Central memory CD8-positive, alpha-beta T cell (primary cell): ENCODE results near the gene DENR.
A peak's percentile ranks its signal among the peaks of the same experiment; 100 is the strongest.

Source experiments
- ATAC-seq: fragments of 150-1000 bp; cut with Tn5 transposase; replicated peaks from 2 replicates; pipeline ENCODE4 v1.10.0; 2022; ENCODE audit warnings: mild to moderate bottlenecking, moderate FRiP score, moderate number of reproducible peaks; ENCODE audit not compliant: poor library complexity, severe bottlenecking; ENCODE audit errors: extremely low read depth
- DNase-seq, 2 donors: peaks; one replicate each; pipeline ENCODE4 v3.0.0; 2021; ENCODE audit warnings: low spot score in 2 of 2
- H3K27ac Mint-ChIP-seq: one replicate; pipeline ENCODE4 v1.8.0; 2022; ENCODE audit warnings: low read depth, mild to moderate bottlenecking, moderate library complexity, mixed read lengths
- H3K27me3 Mint-ChIP-seq: one replicate; pipeline ENCODE4 v1.8.0; 2022; ENCODE audit warnings: mixed read lengths
- H3K36me3 Mint-ChIP-seq: one replicate; pipeline ENCODE4 v1.8.0; 2022; ENCODE audit warnings: mild to moderate bottlenecking, moderate library complexity, mixed read lengths; ENCODE audit not compliant: insufficient read depth
- H3K4me1 Mint-ChIP-seq: one replicate; pipeline ENCODE4 v1.8.0; 2022; ENCODE audit warnings: mixed read lengths
- H3K4me3 Mint-ChIP-seq: one replicate; pipeline ENCODE4 v1.8.0; 2022; ENCODE audit warnings: mild to moderate bottlenecking, moderate library complexity, mixed read lengths
- H3K9me3 Mint-ChIP-seq: one replicate; pipeline ENCODE4 v1.8.0; 2022; ENCODE audit warnings: mixed read lengths

Gene DENR

DNA sequence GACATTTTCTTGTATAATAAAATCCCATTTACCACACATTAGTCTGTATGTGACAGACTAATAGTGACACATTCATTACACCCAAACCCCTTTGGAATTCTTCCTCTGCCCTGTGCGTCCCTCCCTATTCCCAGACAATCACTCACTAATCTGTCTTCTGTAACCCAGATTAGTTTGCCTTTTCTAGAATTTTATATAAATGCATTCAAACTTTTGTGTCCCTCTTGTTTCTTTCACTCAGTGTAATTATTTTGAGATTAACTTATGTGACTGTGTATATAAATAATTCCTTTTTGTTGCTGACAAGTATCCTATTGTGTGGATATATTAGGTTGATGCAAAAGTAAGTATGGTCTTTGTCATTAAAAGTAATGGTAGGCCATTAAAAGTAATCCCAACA, 55.0 kb downstream of the DENR start:
- no peaks in the 10 kb centered on the region for H3K4me1 Mint-ChIP-seq
- H3K27ac Mint-ChIP-seq: no peak overlapping the region
- no peak overlapping the region for H3K4me3 Mint-ChIP-seq
- DNase-seq (no peak), ATAC-seq (no peak)
- no peaks in the 10 kb centered on the region for H3K27me3 Mint-ChIP-seq
- H3K36me3 Mint-ChIP-seq: no peaks in the 10 kb centered on the region
- no peaks in the 10 kb centered on the region for H3K9me3 Mint-ChIP-seq

DNA sequence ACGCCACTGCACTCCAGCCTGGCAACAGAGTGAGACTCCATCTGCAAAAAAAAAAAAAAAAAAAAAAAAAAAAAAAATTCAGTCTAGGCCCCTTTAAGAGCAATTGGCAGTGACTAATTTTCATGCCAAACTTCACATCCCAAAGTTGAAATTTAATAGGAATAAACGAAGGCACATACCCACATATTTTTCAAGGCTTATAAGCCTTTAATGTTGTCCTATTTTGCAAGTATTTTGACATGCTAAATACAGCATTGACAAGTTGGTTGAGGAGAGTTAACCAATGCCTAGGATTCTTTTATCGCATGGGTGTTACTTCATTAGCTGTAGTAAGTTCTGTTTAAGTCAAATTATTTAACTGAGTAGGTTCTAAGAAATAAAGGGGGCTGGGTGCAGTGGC, 59.2 kb downstream of the DENR start:
- no peaks in the 10 kb centered on the region for H3K4me1 Mint-ChIP-seq
- DNase-seq: no peak

DNA sequence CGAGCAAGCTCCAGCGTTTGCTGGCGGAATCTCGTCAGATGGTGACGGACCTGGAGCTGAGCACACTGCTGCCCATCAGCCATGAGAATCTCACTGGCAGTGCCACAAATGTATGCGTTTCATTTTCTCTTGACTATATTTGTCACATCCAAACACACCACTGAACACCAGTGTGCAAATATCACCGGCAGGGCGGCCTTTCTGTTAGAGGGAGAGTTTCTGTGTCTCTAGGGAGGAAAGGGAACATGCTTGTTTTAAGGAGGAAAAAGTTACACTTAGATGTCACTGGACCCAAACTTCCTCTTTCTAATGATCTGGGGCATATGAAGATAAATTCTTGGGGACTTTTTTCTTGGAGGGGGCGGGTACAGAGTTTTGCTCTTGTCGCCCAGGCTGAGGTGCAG, 60.7 kb downstream of the DENR start:
- Mint-ChIP-seq H3K9me3 (no peaks in the 10 kb centered on the region), H3K27ac (no peak overlapping the region), H3K4me1 (no peaks in the 10 kb centered on the region), H3K4me3 (no peak overlapping the region), H3K27me3 (no peaks in the 10 kb centered on the region), H3K36me3 (no peaks in the 10 kb centered on the region)
- ATAC-seq (no peak), DNase-seq (no peak)

More for the DNA sequence above, 59.2 kb downstream of the DENR start:
- no peak overlapping the region for H3K27ac Mint-ChIP-seq
- no peaks in the 10 kb centered on the region for H3K36me3 Mint-ChIP-seq
- H3K9me3 Mint-ChIP-seq: no peaks in the 10 kb centered on the region
- ATAC-seq: no peak
- H3K4me3 Mint-ChIP-seq: no peak overlapping the region
- H3K27me3 Mint-ChIP-seq: no peaks in the 10 kb centered on the region

DNA sequence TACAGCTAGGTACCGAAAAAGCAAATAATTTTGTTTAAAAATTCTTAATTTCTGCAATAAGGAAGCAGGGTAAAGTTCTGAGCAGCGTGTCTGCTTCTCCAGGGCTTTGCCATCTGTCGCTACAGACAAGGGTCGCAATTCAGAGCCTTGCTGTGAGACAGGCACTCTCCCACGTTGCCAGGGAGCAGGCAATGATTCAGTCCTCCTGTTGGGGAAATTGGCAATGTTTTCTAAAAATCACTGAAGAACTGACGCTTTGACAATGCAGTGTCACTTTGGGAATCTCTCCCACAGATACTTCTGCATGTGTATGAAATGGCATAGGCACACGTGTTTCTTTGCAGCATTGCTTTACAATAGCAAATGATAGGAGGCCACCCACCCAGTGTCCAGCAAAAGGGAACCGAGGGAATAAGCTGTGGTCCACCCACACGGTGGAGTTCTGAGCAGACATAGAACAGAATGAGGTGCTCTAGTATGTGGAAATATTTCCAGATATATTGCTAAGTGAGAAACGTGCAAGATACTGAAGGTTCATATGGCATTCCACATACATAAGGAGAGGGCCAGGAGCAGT, 66.7 kb downstream of the DENR start:
- peak overlapping the region; percentile 51 for H3K27ac Mint-ChIP-seq
- H3K27me3 Mint-ChIP-seq: no peaks in the 10 kb centered on the region
- no peaks in the 10 kb centered on the region for H3K36me3 Mint-ChIP-seq
- DNase-seq (no peak), ATAC-seq (no peak)
- H3K4me3 Mint-ChIP-seq: no peak overlapping the region
- H3K9me3 Mint-ChIP-seq: no peaks in the 10 kb centered on the region
- H3K4me1 Mint-ChIP-seq: no peaks in the 10 kb centered on the region

DNA sequence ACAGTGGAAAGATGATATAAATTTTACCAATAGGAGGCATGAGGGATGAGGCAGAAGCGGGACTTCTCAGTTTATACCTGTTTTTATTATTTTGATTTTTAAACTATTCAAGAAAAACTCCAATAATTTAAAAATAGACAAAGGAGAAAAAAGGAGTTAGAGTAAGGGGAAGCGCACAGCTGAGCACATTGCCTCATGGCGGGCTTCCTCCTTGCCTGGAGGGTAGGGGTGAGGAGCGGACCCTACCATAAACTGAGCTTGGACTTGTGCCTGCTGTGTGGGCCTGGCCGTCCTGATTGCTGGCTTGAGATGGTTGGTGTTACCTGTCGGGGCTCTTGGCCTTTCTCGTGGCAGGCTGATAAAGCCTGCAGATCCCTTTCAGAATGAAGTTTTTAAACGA, 67.5 kb downstream of the DENR start:
- H3K27ac Mint-ChIP-seq: no peak overlapping the region
- H3K27me3 Mint-ChIP-seq: no peaks in the 10 kb centered on the region
- no peak for ATAC-seq
- no peak overlapping the region for H3K4me3 Mint-ChIP-seq
- H3K36me3 Mint-ChIP-seq: no peaks in the 10 kb centered on the region
- H3K9me3 Mint-ChIP-seq: no peaks in the 10 kb centered on the region
- no peak for DNase-seq
- no peaks in the 10 kb centered on the region for H3K4me1 Mint-ChIP-seq
